HAP-1 (cell line): ENCODE results near the gene SRSF7.
"Not testable (repeated sequence)": the region's sequence is repeated elsewhere in the genome, so short reads cannot be mapped to it uniquely, and the experiment has no call there.

Experiments used
- DNase-seq, 2 experiments: peaks; one replicate each; pipeline ENCODE4 v3.0.0-alpha.2; 2016 to 2020; ENCODE audit warnings: low spot score in 2 of 2
- H3K27me3 ChIP-seq: fragments of 250-450 bp; sonication (Bioruptor Pico); 2 replicates; pipeline ENCODE4 v1.5.1; 2020; ENCODE audit warnings: low read depth, mild to moderate bottlenecking, moderate library complexity
- H3K36me3 ChIP-seq: fragments of 250-450 bp; sonication (Bioruptor Pico); replicated peaks from 2 replicates; pipeline ENCODE4 v1.5.1; 2020; ENCODE audit warnings: mild to moderate bottlenecking
- H3K4me1 ChIP-seq: fragments of 250-450 bp; sonication (Bioruptor Pico); 2 replicates; pipeline ENCODE4 v1.5.1; 2020; ENCODE audit warnings: mild to moderate bottlenecking
- H3K4me3 ChIP-seq: fragments of 250-450 bp; sonication (Bioruptor Pico); 2 replicates; pipeline ENCODE4 v1.5.1; 2020; ENCODE audit warnings: mild to moderate bottlenecking, moderate library complexity
- H3K9me3 ChIP-seq: fragments of 250-450 bp; sonication (Bioruptor Pico); 2 replicates; pipeline ENCODE4 v1.5.1; 2020; ENCODE audit warnings: mild to moderate bottlenecking, moderate library complexity
- in situ Hi-C: fragments of 300-500 bp; cut with MboI; formaldehyde crosslinking; loops from 3 replicates; pipeline ENCODE4 v1.14.3; 2020; ENCODE audit warnings: low sequenced_read_pairs, inconsistent platforms, mixed read lengths

The SRSF7 gene

GRCh38 chr2:38750891-38751595 lies at the start of gene SRSF7:
Gene SRSF7 (minus strand): TSS chr2:38751361. CDS start chr2:38751256, 105 bp downstream.
- Histone ChIP-seq H3K9me3 (no peaks in the 10 kb centered on the region), H3K27me3 (no peaks in the 10 kb centered on the region), H3K4me1 (peaks cover 26% of the 10 kb centered on the region), H3K4me3 (peak within 1 kb of the TSS; percentile 98), H3K36me3 (peaks cover 46% of the 10 kb centered on the region)
- in situ Hi-C loops: no loop called here
- peak; percentile 98 for DNase-seq

- Histone ChIP-seq H3K27me3 (no peaks in the 10 kb centered on the region), H3K9me3 (no peaks in the 10 kb centered on the region), H3K4me1 (peaks cover 4% of the 10 kb centered on the region), H3K4me3 (no peak overlapping the region), H3K36me3 (peaks cover 9% of the 10 kb centered on the region)
- peak in 1 of 2 experiments; percentile 13 for DNase-seq
- in situ Hi-C loops: no loop called here
These were observed 46.8 kb upstream of the SRSF7 start for GRCh38 chr2:38797953-38798352.

DNA sequence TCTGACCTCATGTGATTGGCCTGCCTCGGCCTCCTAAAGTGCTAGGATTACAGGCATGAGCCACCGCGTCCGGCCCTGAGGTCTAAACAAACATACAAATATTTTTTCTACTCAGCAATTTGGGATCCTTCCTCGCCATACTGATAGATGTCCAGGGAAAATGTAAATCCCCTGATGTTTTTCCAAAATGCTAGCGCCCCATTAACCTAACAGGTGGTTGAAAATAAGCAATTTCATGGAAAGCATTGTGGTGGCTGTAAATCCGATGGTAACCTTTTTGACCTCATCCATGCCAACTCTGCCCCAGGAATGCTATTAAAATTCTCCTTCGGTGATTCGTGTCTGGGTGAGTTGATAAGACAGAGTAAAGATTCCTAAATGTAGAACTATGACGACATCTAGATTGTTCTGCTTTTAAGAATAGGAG lies 46.1 kb upstream of the SRSF7 start:
- DNase-seq: no peak
- Histone ChIP-seq H3K4me3 (no peak overlapping the region), H3K36me3 (peaks cover 9% of the 10 kb centered on the region), H3K4me1 (peaks cover 4% of the 10 kb centered on the region), H3K9me3 (no peaks in the 10 kb centered on the region), H3K27me3 (no peaks in the 10 kb centered on the region)
- in situ Hi-C loops: no loop called here

- in situ Hi-C loops, H3K36me3 ChIP-seq, H3K4me3 ChIP-seq, DNase-seq, H3K9me3 ChIP-seq, H3K4me1 ChIP-seq, H3K27me3 ChIP-seq: not testable (repeated sequence)
These were observed 43.9 kb upstream of the SRSF7 start for GRCh38 chr2:38795016-38795415.

DNA sequence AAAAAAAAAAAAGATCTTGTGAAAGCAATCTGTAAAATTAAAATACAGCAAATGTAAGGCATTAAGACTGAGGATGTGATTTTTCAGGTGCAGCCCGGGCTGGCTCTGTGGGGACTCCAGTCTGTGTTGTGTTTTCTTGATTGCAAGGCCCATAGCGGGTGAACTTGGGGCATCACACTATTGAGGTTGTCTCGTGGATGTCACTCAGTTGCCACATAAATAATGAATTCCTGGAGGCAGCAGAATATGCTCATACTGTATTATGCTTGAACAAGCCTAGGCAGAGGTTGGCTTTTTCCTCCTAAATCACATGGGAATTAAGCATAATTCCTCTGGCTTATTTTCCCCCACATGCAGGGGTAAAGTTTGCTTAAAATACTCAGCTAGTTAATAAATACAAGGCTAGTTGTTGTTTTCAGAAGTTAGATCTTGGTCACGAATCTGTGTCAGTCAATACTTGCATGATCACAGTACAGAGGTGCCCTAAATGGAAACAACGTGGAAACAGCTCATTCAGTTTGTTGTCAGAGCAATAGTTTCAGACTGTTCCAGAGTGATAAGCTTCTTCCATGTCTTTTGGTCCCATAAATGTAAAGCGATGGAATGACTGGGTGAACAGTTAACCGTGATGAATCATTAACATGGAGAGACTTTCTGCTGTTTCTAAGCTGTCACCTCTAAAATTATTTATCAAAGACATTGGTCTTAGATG lies 43.2 kb upstream of the SRSF7 start:
- no peak for DNase-seq
- in situ Hi-C loops: no loop called here

DNA sequence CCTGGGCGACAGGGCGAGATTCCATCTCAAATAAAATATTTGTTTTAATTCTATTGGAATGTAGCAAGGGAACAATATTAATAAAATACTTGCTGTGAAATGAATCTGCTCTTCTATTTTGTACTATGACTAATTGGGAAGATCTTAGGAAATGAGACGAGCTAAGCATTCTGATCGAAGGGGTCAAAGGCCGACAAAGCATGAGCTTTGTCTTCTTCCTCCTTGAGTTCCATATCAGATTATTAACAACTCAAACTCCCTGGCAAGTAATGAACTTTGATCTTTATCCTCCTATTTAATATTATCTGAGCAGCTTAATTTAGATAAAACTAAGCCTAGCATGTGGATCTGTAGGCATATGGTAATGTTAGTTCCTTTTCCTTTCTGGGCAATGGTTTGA lies 42.4 kb upstream of the SRSF7 start:
- in situ Hi-C loops: no loop called here
- no peak for DNase-seq
- H3K4me1 ChIP-seq: peaks cover 4% of the 10 kb centered on the region
- H3K36me3 ChIP-seq: peaks cover 9% of the 10 kb centered on the region
- no peaks in the 10 kb centered on the region for H3K9me3 ChIP-seq
- no peaks in the 10 kb centered on the region for H3K27me3 ChIP-seq
- H3K4me3 ChIP-seq: no peak overlapping the region

More for the DNA sequence above, 43.2 kb upstream of the SRSF7 start:
- H3K4me1 ChIP-seq: peaks cover 4% of the 10 kb centered on the region
- H3K36me3 ChIP-seq: peaks cover 9% of the 10 kb centered on the region
- no peak overlapping the region for H3K4me3 ChIP-seq
- no peaks in the 10 kb centered on the region for H3K9me3 ChIP-seq
- H3K27me3 ChIP-seq: no peaks in the 10 kb centered on the region

GRCh38 chr2:38792751-38793150 lies 41.6 kb upstream of the SRSF7 start:
- in situ Hi-C loops: no loop called here
- DNase-seq: no peak

DNA sequence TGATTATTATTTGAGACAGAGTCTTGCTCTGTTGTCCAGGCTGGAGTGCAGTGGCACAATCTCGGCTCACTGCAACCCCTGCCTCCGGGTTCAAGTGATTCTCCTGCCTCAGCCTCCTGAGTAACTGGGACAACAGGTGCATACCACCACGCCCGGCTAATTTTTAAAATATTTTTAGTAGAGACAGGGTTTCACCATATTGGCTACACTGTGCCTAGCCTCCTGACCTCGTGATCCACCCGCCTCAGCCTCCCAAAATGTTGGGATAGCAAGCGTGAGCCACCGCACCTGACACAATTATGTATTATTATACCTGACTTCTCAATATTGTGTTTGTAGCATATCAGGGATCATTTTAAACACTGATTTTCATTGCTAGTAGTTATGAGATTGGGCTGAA lies 41.2 kb upstream of the SRSF7 start:
- H3K4me3 ChIP-seq, in situ Hi-C loops, H3K36me3 ChIP-seq, H3K9me3 ChIP-seq, DNase-seq, H3K27me3 ChIP-seq, H3K4me1 ChIP-seq: not testable (repeated sequence)

More at GRCh38 chr2:38792751-38793150, 41.6 kb upstream of the SRSF7 start:
- Histone ChIP-seq H3K4me1 (peaks cover 4% of the 10 kb centered on the region), H3K27me3 (no peaks in the 10 kb centered on the region), H3K4me3 (no peak overlapping the region), H3K36me3 (peaks cover 5% of the 10 kb centered on the region), H3K9me3 (no peaks in the 10 kb centered on the region)

DNA sequence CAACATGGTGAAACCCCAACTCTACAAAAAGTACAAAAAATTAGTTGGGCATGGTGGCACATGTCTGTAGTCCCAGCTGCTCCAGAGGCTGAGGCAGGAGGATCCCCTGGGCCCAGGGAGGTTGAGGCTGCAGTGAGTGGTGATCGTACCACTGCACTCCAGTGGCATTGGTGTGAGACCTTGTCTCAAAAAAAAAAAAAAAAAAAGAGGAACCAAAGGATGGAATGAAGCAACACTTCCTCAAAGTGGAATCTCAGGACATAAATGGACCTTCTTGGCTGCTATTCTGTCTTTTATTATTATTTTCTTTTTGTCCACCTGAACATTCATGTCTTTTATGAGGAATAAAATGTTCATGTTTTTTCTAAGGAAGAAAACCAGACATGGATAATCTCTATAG lies 40.6 kb upstream of the SRSF7 start:
- no peaks in the 10 kb centered on the region for H3K36me3 ChIP-seq
- DNase-seq: no peak
- H3K4me1 ChIP-seq: no peaks in the 10 kb centered on the region
- H3K4me3 ChIP-seq: no peak overlapping the region
- in situ Hi-C loops: no loop called here
- no peaks in the 10 kb centered on the region for H3K9me3 ChIP-seq
- H3K27me3 ChIP-seq: no peaks in the 10 kb centered on the region

DNA sequence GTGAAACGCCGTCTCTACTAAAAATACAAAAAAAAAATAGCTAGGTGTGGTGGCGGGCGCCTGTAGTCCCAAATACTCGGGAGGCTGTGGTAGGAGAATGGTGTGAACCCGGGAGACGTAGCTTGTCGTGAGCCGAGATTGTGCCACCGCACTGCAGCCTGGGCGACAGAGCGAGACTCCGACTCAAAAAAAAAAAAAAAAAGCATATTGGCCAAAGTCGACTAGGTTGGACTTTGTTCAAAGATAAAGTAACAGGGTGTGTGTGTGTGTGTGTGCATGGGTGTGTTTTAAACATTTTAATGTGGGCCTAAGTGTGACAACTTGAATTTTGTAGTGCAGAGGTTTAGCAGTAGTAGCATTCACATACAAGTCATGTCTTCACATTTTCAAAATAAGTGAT lies 38.5 kb upstream of the SRSF7 start:
- peaks cover 2% of the 10 kb centered on the region; the same call in 1 of the 2 replicates for H3K4me1 ChIP-seq
- H3K36me3 ChIP-seq: no peaks in the 10 kb centered on the region
- H3K27me3 ChIP-seq: no peaks in the 10 kb centered on the region
- no peaks in the 10 kb centered on the region for H3K9me3 ChIP-seq
- no peak overlapping the region for H3K4me3 ChIP-seq
- DNase-seq: no peak
- in situ Hi-C loops: no loop called here

DNA sequence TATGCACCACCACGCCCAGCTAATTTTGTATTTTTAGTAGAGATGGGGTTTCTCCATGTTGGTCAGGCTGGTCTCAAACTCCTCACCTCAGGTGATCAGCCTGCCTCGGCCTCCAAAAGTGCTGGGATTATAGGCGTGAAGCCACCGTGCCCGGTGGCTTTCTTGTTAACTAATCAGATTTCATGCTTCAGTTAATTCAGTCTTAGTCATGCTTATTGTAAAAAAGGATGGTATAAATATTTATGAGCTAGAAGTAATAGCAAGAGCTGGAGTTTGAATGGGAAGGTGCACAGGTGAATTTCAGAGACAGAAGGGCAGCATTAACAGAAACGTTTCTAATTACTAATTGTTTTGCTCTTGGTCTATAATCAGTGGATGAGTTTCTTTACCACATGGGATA lies 37.1 kb upstream of the SRSF7 start:
- no peaks in the 10 kb centered on the region for H3K9me3 ChIP-seq
- peaks cover 2% of the 10 kb centered on the region; the same call in 1 of the 2 replicates for H3K4me1 ChIP-seq
- DNase-seq: no peak
- in situ Hi-C loops: no loop called here
- no peaks in the 10 kb centered on the region for H3K27me3 ChIP-seq
- H3K36me3 ChIP-seq: no peaks in the 10 kb centered on the region
- no peak overlapping the region for H3K4me3 ChIP-seq

DNA sequence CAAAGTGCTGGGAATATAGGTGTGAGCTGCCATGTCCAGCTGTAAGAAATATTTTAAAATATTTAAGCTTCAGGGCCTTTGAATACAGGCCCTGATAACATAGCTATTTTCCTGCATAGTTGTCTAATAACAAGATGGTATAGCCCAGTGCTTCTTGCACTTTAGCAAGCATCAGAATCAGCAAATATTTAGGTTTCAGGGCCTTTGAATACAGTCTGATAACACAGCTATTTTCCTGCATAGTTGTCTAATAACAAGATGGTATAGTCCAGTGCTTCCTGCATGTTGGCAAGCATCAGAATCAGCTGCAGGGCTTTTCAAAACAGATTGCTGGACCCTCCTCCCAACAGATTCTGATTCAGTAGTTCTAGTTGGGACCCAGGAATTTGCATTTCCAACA lies 32.4 kb upstream of the SRSF7 start:
- no peak for DNase-seq
- in situ Hi-C loops: no loop called here
- Histone ChIP-seq H3K9me3 (no peaks in the 10 kb centered on the region), H3K27me3 (no peaks in the 10 kb centered on the region), H3K36me3 (peaks cover 9% of the 10 kb centered on the region; the same call in 1 of the 2 replicates), H3K4me3 (no peak overlapping the region), H3K4me1 (peaks cover 2% of the 10 kb centered on the region; the same call in 1 of the 2 replicates)

DNA sequence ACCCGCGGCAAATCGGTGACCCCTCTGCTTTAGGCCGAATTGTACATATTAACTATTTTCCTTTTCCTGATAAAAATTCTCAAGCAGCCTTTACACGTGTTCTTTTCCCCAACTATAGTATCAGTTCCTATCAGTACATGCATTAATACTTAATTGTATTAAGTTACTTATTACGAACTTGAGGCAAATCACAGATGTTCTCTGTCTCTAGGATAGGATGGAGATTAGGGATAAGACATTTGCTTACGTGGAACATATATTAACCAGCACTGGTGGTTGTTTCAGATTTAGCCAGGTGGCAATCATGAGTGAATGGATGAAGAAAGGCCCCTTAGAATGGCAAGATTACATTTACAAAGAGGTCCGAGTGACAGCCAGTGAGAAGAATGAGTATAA lies 27.5 kb upstream of the SRSF7 start:
- H3K4me3 ChIP-seq: peak overlapping the region; percentile 53
- peaks cover 3% of the 10 kb centered on the region; the same call in 1 of the 2 replicates for H3K4me1 ChIP-seq
- peaks cover 9% of the 10 kb centered on the region; the same call in 1 of the 2 replicates for H3K36me3 ChIP-seq
- H3K27me3 ChIP-seq: no peaks in the 10 kb centered on the region
- in situ Hi-C loops: no loop called here
- DNase-seq: no peak
- H3K9me3 ChIP-seq: no peaks in the 10 kb centered on the region

GRCh38 chr2:38776531-38776930 lies 25.4 kb upstream of the SRSF7 start:
- no peaks in the 10 kb centered on the region for H3K9me3 ChIP-seq
- no peaks in the 10 kb centered on the region for H3K27me3 ChIP-seq
- no peak for DNase-seq
- H3K4me3 ChIP-seq: no peak overlapping the region
- in situ Hi-C loops: no loop called here
- peaks cover 3% of the 10 kb centered on the region; the same call in 1 of the 2 replicates for H3K4me1 ChIP-seq
- H3K36me3 ChIP-seq: peaks cover 5% of the 10 kb centered on the region; the same call in 1 of the 2 replicates
